A549 treated with AZD9567 at 1 μM for 4 hours (cell line): ENCODE results near the gene VWA3B. TPM values are rescaled to one million over a fixed set of nuclear protein-coding genes. Genes with fewer than 3 reads are reported as not detected.

ENCODE experiments used
- total RNA-seq: library from RNA; stranded (reverse); fragments of 200-300 nt; extraction: Qiagen RNA extraction; gene quantifications from 5 replicates; pipeline ENCODE4 v1.2.3, GENCODE V29; 2022; ENCODE audit not compliant: insufficient read depth

VWA3B gene, protein sequence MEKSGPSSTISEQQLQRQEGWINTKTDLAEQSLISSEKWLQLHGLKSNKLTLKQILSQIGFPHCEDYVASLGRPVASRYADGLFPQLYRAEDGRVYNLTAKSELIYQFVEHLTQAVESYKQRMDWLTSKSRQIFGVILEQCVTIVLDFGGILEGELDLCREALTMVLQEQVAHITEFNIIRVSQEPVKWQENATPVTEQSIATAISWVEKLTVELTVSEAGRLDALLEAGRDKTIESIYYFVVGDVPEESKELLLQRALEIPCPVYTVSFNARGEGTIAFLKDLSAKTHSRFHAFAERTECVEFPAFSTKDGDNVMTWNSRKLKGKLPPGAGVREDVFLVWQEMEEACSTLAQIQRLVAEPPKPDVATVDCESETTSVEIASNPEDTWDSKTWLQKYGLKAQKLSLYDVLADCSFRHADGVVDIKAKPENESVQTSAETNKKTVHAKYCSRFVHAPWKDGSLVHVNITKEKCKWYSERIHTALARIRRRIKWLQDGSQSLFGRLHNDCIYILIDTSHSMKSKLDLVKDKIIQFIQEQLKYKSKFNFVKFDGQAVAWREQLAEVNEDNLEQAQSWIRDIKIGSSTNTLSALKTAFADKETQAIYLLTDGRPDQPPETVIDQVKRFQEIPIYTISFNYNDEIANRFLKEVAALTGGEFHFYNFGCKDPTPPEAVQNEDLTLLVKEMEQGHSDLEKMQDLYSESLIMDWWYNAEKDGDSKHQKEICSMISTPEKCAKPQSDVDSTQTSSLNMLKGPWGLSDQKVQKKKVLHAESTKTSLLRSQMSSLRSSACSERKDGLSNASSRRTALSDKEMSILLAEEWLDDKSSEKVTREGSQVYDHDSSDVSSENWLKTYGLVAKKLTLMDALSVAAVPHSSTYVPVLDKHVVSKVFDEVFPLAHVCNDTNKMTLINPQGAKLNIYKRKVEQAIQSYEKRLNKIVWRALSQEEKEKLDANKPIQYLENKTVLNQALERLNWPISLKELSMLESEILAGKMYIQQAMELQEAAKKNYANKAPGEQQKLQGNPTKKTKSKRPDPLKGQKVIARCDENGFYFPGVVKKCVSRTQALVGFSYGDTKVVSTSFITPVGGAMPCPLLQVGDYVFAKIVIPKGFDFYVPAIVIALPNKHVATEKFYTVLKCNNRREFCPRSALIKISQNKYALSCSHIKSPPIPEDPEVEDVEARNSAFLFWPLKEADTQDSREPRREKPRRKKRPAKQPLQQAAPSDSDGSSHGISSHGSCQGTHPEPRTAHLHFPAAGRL (N-terminal part only)
- total RNA-seq, result 0.15 to 0.27 TPM (median 0.20 TPM) in 3 of 5 replicates, not detected in the others

DNA sequence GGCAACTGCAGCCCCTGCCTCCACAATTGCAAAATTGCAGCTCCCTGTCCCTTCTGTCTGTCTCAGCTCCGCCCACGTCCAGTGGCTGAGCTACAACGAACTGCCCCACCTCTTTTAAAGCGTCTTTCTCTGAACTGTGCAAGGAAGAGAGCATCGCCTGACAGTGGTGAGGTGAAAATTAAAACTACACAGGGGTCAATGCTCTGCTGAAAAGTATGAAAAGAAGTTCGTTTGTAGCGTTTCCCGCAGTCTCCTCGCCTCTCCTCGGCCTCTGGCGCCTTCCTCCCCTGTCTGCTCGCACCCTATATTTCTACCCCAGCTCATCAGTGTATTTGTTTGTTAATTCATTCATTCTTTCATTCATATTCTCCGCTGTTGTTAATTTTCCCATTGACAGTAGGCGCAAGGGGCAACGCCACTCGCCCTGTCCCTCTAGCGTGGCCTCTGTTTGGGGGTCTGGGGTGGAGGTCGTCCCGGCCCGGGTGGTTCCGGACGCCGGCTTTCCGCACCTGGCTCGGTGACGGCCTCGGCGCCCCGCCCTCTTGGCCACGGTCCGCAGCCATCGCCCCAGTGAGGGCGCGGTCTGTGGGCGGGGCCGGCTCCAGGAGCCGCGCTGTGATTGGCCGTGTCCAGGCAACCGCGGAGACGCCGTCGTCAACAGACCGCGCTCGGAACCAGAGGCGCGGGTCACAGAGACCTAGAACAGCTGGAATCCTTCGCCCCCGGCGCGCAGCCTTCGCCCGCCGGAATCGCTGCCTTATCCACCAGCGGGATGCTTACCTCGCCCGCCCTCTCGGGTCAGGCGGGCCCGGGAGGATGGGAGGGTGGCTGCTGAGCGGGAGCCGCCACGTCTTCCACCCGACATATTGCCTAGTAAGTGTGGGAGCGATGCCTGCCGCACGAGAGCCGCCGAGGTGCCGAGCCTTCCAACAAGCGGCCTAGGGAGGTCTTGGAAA, at the start of gene VWA3B:
TSS of gene VWA3B (plus strand) at position 677 of the 956 bp plus-strand sequence. CDS start 5,926 bp downstream, outside the sequence.

DNA sequence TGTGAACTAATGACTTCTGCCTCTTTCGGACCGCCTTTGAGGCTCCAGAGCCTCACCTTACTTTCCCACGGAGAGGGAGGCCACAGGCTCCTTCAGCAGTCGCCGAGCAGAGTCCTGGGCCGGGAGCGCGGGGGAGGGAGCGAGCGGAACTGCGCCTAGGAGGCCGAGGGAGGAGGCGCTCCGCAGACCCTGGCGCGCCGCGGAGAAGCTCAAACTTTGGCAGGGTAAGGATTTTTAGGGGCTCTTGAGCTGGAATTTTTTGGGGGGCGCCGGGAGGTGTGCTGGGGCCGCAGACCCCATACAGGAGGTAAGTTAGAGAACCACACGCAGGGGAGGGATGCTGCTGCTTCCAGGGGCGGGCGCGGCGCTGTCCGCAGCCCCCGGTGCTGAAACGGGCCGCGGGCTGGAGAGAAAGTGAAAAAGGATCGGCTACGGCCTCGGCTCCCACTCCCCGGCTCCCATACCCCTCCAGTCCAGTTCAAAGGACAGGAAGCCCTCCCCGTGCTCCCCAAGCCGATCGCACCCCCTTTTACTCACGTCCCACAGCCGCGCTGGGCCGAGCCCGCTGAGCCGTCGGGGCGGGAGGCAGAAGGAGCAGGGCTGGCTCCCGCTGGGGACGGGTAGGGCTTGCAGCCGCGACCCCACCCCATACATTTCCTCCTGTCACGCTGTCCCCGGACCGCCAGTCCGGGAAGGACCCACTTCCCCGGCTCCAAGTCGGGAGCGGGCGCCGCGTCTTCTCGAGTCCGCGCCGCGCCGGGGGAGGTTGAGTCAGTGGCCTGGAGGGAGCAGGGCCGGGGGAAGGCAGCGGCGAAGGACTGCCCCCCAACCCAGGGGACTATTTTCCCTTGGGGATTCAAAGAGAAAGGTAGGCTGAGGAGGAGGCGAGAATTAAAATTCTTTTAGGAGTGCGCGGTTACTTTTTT, 259.6 kb downstream of the VWA3B start, which contains the start of gene CNGA3:
TSS of gene CNGA3 (plus strand) at position 146 of the 926 bp plus-strand sequence. CDS start 23,520 bp downstream, outside the sequence.

Other genes starting within 250 kb of the VWA3B start
- 12.4 to 14.9 TPM (median 13.7 TPM) in 5 replicates for gene TMEM131, start 91.2 kb upstream of the VWA3B start, total RNA-seq